Upper lobe of left lung (tissue), 4 donors: ENCODE results near the gene UST.

Source experiments
- CTCF ChIP-seq, 6 experiments: fragments of 450-650 bp in 4 of 6; fragments of 200-600 bp in 2 of 6; sonication (generic) in 2 of 6; IDR thresholded peaks; one replicate each; pipeline ENCODE4 v1.5.1; 2016 to 2019; ENCODE audit warnings: antibody characterized with exemption in 6 of 6
- EP300 ChIP-seq, 4 donors: sonication (generic); formaldehyde crosslinking; IDR thresholded peaks; one replicate each; pipeline ENCODE4 v1.5.1; 2017; ENCODE audit warnings: antibody characterized with exemption in 4 of 4, control low read depth in 2 of 4
- POLR2A ChIP-seq, 4 donors: fragments of 450-650 bp; IDR thresholded peaks; one replicate each; pipeline ENCODE4 v1.5.1; 2016 to 2017; ENCODE audit warnings: antibody characterized with exemption in 4 of 4, mild to moderate bottlenecking in 2 of 4
- POLR2AphosphoS5 ChIP-seq, 2 donors: sonication (generic); formaldehyde crosslinking; IDR thresholded peaks; one replicate each; pipeline ENCODE4 v1.5.1; 2017; ENCODE audit warnings: antibody characterized with exemption in 2 of 2

GRCh38 chr6:148968771-148969602 lies 222.2 kb downstream of the UST start:
- TF ChIP-seq POLR2A (IDR thresholded peaks at IDR 0.05) (no peak), CTCF (IDR thresholded peaks at IDR 0.05) (no peak), EP300 (IDR thresholded peaks at IDR 0.05) (no peak), POLR2AphosphoS5 (IDR thresholded peaks at IDR 0.05) (no peak)
